ENCODE results near the gene VAMP4. TPM values are rescaled to one million over a fixed set of nuclear protein-coding genes. Genes with fewer than 3 reads are reported as not detected.

Gene VAMP4
- total RNA-seq, 1 experiment from 2014 or later, result 6.3 TPM

DNA sequence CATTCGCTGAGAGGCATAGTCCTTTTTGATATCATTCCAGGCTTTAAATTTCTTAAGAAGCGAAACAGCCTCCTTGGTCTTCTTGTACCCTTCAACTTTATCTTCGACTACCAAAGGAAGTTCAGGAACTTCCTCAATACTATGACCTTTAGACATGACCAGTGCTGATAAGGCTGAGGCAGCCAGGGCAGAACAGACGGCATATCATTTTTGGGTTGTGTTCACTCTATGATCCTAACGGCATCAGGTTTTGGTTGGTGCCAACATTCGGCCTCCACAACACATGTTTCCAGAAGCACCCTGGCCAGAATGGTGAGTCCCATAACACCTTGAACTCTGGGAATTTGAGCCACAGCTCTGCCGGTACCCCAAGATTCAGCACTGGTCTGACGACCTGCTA lies 58.0 kb downstream of the VAMP4 start:
- ChIA-PET RAD21 (ENCODE audit: low non-redundant PET in 1 of 2, low total read pairs in 2 of 2, uncharacterized antibody in 2 of 2, unreplicated experiment in 2 of 2) (no interaction called here), CTCF (no interaction called here), POLR2A (no interaction called here)
- Histone ChIP-seq H3K27ac (ENCODE audit: low read depth, low read length) (no peak overlapping the region), H2AFZ (ENCODE audit: low read depth, low read length, poor library complexity, severe bottlenecking) (no peak overlapping the region), H4K20me1 (ENCODE audit: insufficient read depth) (no peaks in the 10 kb centered on the region), H3K4me1 (ENCODE audit: control insufficient read depth in 1 of 2, insufficient read depth in 2 of 2, low read length in 2 of 2) (no peaks in the 10 kb centered on the region), H3K4me3 (replicated peaks in 1 of 2; ENCODE audit: low read depth in 1 of 2, low read length in 2 of 2) (no peak overlapping the region), H3K4me2 (ENCODE audit: low read length) (no peak overlapping the region), H3K9me2 (ENCODE audit: insufficient read depth) (no peaks in the 10 kb centered on the region), H3K79me2 (ENCODE audit: insufficient read depth, low read length) (no peaks in the 10 kb centered on the region), H3K36me3 (ENCODE audit: control insufficient read depth in 1 of 2, insufficient read depth in 2 of 2, low read length in 2 of 2) (no peaks in the 10 kb centered on the region), H3K9ac (ENCODE audit: low read length) (no peak overlapping the region), H3K9me3 (ENCODE audit: control insufficient read depth in 1 of 2, insufficient read depth in 1 of 2, low read depth in 1 of 2, low read length in 2 of 2) (no peaks in the 10 kb centered on the region), H3K27me3 (ENCODE audit: insufficient read depth, low read length) (no peaks in the 10 kb centered on the region)
- TF ChIP-seq ELF1 (IDR thresholded peaks at IDR 0.05; ENCODE audit: borderline replicate concordance, low read depth) (no peak), POLR2AphosphoS5 (IDR thresholded peaks at IDR 0.05; ENCODE audit: low read depth, low read length) (no peak), YY1 (IDR thresholded peaks at IDR 0.05; ENCODE audit: extremely low read depth, insufficient replicate concordance, low read depth, low read length) (no peak), EZH2 (IDR thresholded peaks at IDR 0.05) (no peak), CBX3 (IDR thresholded peaks at IDR 0.05; ENCODE audit: low read depth) (no peak), POLR2A (IDR thresholded peaks at IDR 0.05; ENCODE audit: borderline replicate concordance, extremely low read depth, insufficient read depth, insufficient read length) (no peak), EZH2phosphoT487 (IDR thresholded peaks at IDR 0.05; ENCODE audit: borderline replicate concordance) (no peak), ZFX (IDR thresholded peaks at IDR 0.05) (no peak), FOSL1 (IDR thresholded peaks at IDR 0.05; ENCODE audit: low read depth) (no peak), CEBPB (IDR thresholded peaks at IDR 0.05; ENCODE audit: low read depth) (no peak), SIN3A (IDR thresholded peaks at IDR 0.05; ENCODE audit: low read depth) (no peak), TCF7L2 (IDR thresholded peaks at IDR 0.05; ENCODE audit: borderline replicate concordance, extremely low read depth, insufficient read depth, insufficient read length) (no peak), ZNF274 (IDR thresholded peaks at IDR 0.05; ENCODE audit: low read depth, low read length) (no peak), RAD21 (IDR thresholded peaks at IDR 0.05; ENCODE audit: low read depth) (no peak), SRF (IDR thresholded peaks at IDR 0.05; ENCODE audit: low read depth) (no peak)
- TF ChIP-seq, protein P1, sequence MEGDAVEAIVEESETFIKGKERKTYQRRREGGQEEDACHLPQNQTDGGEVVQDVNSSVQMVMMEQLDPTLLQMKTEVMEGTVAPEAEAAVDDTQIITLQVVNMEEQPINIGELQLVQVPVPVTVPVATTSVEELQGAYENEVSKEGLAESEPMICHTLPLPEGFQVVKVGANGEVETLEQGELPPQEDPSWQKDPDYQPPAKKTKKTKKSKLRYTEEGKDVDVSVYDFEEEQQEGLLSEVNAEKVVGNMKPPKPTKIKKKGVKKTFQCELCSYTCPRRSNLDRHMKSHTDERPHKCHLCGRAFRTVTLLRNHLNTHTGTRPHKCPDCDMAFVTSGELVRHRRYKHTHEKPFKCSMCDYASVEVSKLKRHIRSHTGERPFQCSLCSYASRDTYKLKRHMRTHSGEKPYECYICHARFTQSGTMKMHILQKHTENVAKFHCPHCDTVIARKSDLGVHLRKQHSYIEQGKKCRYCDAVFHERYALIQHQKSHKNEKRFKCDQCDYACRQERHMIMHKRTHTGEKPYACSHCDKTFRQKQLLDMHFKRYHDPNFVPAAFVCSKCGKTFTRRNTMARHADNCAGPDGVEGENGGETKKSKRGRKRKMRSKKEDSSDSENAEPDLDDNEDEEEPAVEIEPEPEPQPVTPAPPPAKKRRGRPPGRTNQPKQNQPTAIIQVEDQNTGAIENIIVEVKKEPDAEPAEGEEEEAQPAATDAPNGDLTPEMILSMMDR (IDR thresholded peaks at IDR 0.05 in 2 of 3, conservative IDR thresholded peaks at IDR 0.05 in 1 of 3; ENCODE audit: borderline replicate concordance in 1 of 3, insufficient read depth in 1 of 3, low read depth in 2 of 3, low read length in 2 of 3), result no peak
- TF ChIP-seq, protein P2, sequence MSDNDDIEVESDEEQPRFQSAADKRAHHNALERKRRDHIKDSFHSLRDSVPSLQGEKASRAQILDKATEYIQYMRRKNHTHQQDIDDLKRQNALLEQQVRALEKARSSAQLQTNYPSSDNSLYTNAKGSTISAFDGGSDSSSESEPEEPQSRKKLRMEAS (IDR thresholded peaks at IDR 0.05), result no peak
- TF ChIP-seq, protein P3, sequence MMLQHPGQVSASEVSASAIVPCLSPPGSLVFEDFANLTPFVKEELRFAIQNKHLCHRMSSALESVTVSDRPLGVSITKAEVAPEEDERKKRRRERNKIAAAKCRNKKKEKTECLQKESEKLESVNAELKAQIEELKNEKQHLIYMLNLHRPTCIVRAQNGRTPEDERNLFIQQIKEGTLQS (IDR thresholded peaks at IDR 0.05), result no peak
- TF ChIP-seq, protein P4, sequence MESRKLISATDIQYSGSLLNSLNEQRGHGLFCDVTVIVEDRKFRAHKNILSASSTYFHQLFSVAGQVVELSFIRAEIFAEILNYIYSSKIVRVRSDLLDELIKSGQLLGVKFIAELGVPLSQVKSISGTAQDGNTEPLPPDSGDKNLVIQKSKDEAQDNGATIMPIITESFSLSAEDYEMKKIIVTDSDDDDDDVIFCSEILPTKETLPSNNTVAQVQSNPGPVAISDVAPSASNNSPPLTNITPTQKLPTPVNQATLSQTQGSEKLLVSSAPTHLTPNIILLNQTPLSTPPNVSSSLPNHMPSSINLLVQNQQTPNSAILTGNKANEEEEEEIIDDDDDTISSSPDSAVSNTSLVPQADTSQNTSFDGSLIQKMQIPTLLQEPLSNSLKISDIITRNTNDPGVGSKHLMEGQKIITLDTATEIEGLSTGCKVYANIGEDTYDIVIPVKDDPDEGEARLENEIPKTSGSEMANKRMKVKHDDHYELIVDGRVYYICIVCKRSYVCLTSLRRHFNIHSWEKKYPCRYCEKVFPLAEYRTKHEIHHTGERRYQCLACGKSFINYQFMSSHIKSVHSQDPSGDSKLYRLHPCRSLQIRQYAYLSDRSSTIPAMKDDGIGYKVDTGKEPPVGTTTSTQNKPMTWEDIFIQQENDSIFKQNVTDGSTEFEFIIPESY (IDR thresholded peaks at IDR 0.05; ENCODE audit: extremely low read depth, insufficient replicate concordance, low read length), result no peak
- intact Hi-C loops (cut with micrococcal nuclease), result no loop called here
- ATAC-seq, result no peak
- no peak for DNase-seq (ENCODE audit: low read depth, low spot score)
- BruUV-seq (replicated peaks), result no TSS peak

Measured in HCT116 (cell line).